Neural progenitor cell (in vitro differentiated cells): ENCODE data around the gene GALNT7. TPM values are rescaled to one million over a fixed set of nuclear protein-coding genes. Genes with fewer than 3 reads are reported as not detected.
A peak's percentile ranks its signal among the peaks of the same experiment; 100 is the strongest.

ENCODE experiments used
- DNase-seq: peaks from one replicate; pipeline ENCODE4 v3.0.0-alpha.2; 2016; ENCODE audit warnings: low spot score
- H2AFZ ChIP-seq: fragments of 200-600 bp; sonication (generic); replicated peaks from 2 replicates; pipeline ENCODE4 v1.6.1; 2016; ENCODE audit warnings: antibody characterized with exemption
- H3F3A ChIP-seq: fragments of 200-600 bp; sonication (generic); 2 replicates; pipeline ENCODE4 v1.6.1; 2016; ENCODE audit warnings: antibody characterized with exemption, low read depth
- H3K27ac ChIP-seq: fragments of 200-600 bp; sonication (generic); 2 replicates; pipeline ENCODE4 v1.5.1; 2016; ENCODE audit warnings: mild to moderate bottlenecking
- H3K27me3 ChIP-seq: fragments of 200-600 bp; sonication (generic); 2 replicates; pipeline ENCODE4 v1.6.1; 2016; ENCODE audit warnings: mild to moderate bottlenecking, moderate library complexity
- H3K36me3 ChIP-seq: fragments of 200-600 bp; sonication (generic); 2 replicates; pipeline ENCODE4 v1.5.1; 2016
- H3K4me1 ChIP-seq: fragments of 200-600 bp; sonication (generic); 2 replicates; pipeline ENCODE4 v1.6.1; 2016; ENCODE audit warnings: mixed run types
- H3K4me2 ChIP-seq: fragments of 200-600 bp; sonication (generic); 2 replicates; pipeline ENCODE4 v1.6.1; 2016
- H3K4me3 ChIP-seq: fragments of 200-600 bp; sonication (generic); 2 replicates; pipeline ENCODE4 v1.5.1; 2016
- H3K79me2 ChIP-seq: fragments of 200-600 bp; sonication (generic); 2 replicates; pipeline ENCODE4 v1.6.1; 2016; ENCODE audit warnings: low read depth
- H3K9ac ChIP-seq: fragments of 200-600 bp; sonication (generic); 2 replicates; pipeline ENCODE4 v1.6.1; 2016
- H3K9me3 ChIP-seq: fragments of 200-600 bp; sonication (generic); 2 replicates; pipeline ENCODE4 v1.5.1; 2016; ENCODE audit warnings: low read depth
- H4K20me1 ChIP-seq: fragments of 200-600 bp; sonication (generic); 2 replicates; pipeline ENCODE4 v1.6.1; 2016; ENCODE audit warnings: low read depth
- H3K27ac Mint-ChIP-seq: 3 replicates; pipeline ENCODE4 v1.8.0; 2021; ENCODE audit warnings: mixed read lengths
- H3K27me3 Mint-ChIP-seq: 2 replicates; pipeline ENCODE4 v1.8.0; 2022; ENCODE audit warnings: low read depth, mild to moderate bottlenecking, inconsistent platforms, moderate library complexity, mixed read lengths; ENCODE audit not compliant: insufficient read depth
- H3K36me3 Mint-ChIP-seq: 3 replicates; pipeline ENCODE4 v1.8.0; 2021; ENCODE audit warnings: mixed read lengths
- H3K4me1 Mint-ChIP-seq: 3 replicates; pipeline ENCODE4 v1.8.0; 2021; ENCODE audit warnings: mixed read lengths
- H3K4me3 Mint-ChIP-seq: 3 replicates; pipeline ENCODE4 v1.8.0; 2021; ENCODE audit warnings: mild to moderate bottlenecking, moderate library complexity, mixed read lengths
- H3K9me3 Mint-ChIP-seq: 3 replicates; pipeline ENCODE4 v1.8.0; 2020; ENCODE audit warnings: mixed read lengths
- CTCF ChIP-seq: fragments of 200-600 bp; sonication (generic); IDR thresholded peaks from 2 replicates; pipeline ENCODE4 v1.5.1; 2017; ENCODE audit warnings: antibody characterized with exemption, mild to moderate bottlenecking
- EZH2 ChIP-seq: fragments of 200-600 bp; sonication (generic); IDR thresholded peaks from 2 replicates; pipeline ENCODE4 v1.6.1; 2017; ENCODE audit warnings: antibody characterized with exemption, mild to moderate bottlenecking, moderate library complexity
- EZH2phosphoT487 ChIP-seq: fragments of 200-600 bp; sonication (generic); IDR thresholded peaks from 2 replicates; pipeline ENCODE4 v1.6.1; 2017; ENCODE audit warnings: antibody characterized with exemption
- total RNA-seq: library from RNA; depleted of rRNA; stranded (reverse); fragments of >200 nt; gene quantifications from 2 replicates; pipeline ENCODE4 v1.2.3, GENCODE V29; 2015; ENCODE audit warnings: low replicate concordance

Gene GALNT7
- total RNA-seq, 1 donor from 2014 or later: 62.3 TPM

DNA sequence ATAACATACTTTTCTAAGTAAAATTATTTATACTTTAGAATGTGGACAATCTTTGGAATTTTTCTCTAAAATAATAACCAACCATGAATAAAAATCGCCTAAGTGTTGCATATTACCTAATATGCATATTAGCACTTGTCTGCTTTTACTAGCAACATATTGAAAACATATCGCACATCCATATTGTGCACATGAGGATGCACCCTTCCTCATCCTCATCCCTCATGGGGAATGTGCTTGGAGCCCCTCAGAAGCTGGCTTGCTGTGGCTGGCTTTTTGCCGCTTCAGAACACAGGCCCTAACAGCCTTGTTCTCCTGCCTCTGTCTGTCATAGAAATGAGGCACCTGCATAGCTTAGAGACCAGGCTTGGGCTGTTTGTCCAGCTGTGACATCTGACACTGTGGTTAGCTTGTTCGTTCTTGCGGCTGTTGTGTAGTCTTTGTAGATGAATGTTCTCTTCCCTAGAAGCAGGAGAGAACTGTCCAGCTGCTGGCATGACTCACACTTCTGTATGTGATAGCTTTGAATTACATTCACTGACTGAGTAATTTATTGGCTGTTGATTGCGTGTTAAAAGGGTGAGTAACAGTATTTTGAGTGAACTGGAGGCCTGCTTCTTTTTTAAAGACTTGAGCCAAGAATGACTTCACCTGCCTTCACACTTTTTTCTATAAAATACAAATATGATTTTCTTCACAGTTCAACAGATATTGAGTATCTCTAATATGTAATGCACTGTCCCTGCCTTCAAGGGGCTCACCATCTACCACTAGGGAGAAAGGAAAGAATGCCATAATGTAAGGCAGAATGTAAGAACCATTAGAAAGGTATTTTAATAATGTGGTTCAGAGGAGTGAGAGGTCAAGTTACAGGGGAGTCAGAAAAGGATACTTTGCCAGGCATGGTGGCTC, 83.7 kb downstream of the GALNT7 start:
- no peak overlapping the region for H2AFZ ChIP-seq
- peaks cover 60% of the 10 kb centered on the region for H3K79me2 ChIP-seq
- H3K4me1 ChIP-seq: peaks cover 25% of the 10 kb centered on the region
- H3K4me2 ChIP-seq: no peak overlapping the region
- no peak overlapping the region for H3K9ac ChIP-seq
- H3K4me3 ChIP-seq: no peak overlapping the region
- Mint-ChIP-seq H3K9me3 (no peaks in the 10 kb centered on the region), H3K27ac (no peak overlapping the region), H3K27me3 (peaks cover 3% of the 10 kb centered on the region), H3K4me3 (no peak overlapping the region), H3K36me3 (peaks cover 24% of the 10 kb centered on the region), H3K4me1 (peaks cover 13% of the 10 kb centered on the region)
- H3K36me3 ChIP-seq: no peaks in the 10 kb centered on the region
- DNase-seq: peak; percentile 42
- H3K27me3 ChIP-seq: no peaks in the 10 kb centered on the region
- no peak for TF ChIP-seq CTCF
- TF ChIP-seq EZH2: no peak
- no peak for TF ChIP-seq EZH2phosphoT487
- no peak overlapping the region for H3K27ac ChIP-seq
- H3F3A ChIP-seq: peaks cover 4% of the 10 kb centered on the region
- peaks cover 8% of the 10 kb centered on the region for H4K20me1 ChIP-seq
- no peaks in the 10 kb centered on the region for H3K9me3 ChIP-seq

DNA sequence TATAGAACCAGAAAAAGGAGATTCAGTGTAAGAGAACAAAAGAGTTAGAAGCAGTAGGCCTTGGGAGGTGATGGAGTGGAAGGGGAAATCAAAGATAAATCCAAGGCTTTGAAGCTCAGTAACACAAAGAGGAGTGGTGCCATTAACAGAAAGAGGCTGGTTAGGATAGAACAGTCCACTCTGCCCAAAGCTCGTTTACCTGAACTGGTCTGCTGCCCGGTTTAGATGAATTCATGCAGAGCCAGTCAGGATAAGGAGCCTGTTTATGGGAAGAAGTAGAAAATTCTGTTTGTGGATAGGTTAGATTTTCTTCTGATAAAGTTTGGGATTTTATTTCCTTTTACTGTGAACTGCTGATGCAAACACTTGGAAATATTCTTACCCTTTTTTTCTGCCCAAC, 85.0 kb downstream of the GALNT7 start:
- H3K36me3 Mint-ChIP-seq: peaks cover 20% of the 10 kb centered on the region
- Histone ChIP-seq H2AFZ (no peak overlapping the region), H3K27ac (no peak overlapping the region), H3K4me3 (no peak overlapping the region), H3K4me2 (no peak overlapping the region), H3K36me3 (no peaks in the 10 kb centered on the region), H3K4me1 (peaks cover 29% of the 10 kb centered on the region), H3K9me3 (no peaks in the 10 kb centered on the region), H3K79me2 (peaks cover 64% of the 10 kb centered on the region), H4K20me1 (peaks cover 10% of the 10 kb centered on the region), H3K27me3 (no peaks in the 10 kb centered on the region), H3F3A (peaks cover 11% of the 10 kb centered on the region), H3K9ac (no peak overlapping the region)
- H3K27me3 Mint-ChIP-seq: peaks cover 3% of the 10 kb centered on the region
- no peak for TF ChIP-seq EZH2phosphoT487
- H3K27ac Mint-ChIP-seq: no peak overlapping the region
- no peak overlapping the region for H3K4me3 Mint-ChIP-seq
- no peaks in the 10 kb centered on the region for H3K9me3 Mint-ChIP-seq
- DNase-seq: no peak
- peaks cover 11% of the 10 kb centered on the region for H3K4me1 Mint-ChIP-seq

DNA sequence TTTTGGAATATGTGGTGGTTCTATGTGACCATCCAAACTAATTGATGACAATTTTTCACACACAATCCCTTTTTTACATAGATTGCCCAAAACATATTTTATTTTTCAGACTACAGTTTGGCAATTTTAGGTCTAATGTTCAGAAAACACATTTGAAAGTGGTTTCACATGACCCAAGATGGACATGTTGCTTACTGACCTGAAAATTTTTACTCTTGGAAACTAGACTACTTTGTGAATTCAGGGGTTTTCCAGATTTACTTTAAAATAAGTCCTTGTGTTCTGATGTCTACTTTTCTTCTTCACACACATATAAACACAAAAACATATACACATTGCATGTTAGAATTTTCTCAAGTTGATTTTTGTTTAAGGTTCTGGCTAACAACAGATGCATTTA, 86.0 kb downstream of the GALNT7 start:
- Histone ChIP-seq H3K79me2 (peaks cover 73% of the 10 kb centered on the region), H3K9ac (no peak overlapping the region), H3F3A (peaks cover 11% of the 10 kb centered on the region), H3K4me3 (no peak overlapping the region), H3K4me2 (peak overlapping the region; percentile 8), H3K27me3 (no peaks in the 10 kb centered on the region), H3K4me1 (peaks cover 29% of the 10 kb centered on the region), H3K9me3 (no peaks in the 10 kb centered on the region), H3K36me3 (no peaks in the 10 kb centered on the region), H4K20me1 (peaks cover 13% of the 10 kb centered on the region), H3K27ac (no peak overlapping the region), H2AFZ (no peak overlapping the region)
- TF ChIP-seq EZH2phosphoT487 (no peak), CTCF (no peak), EZH2 (no peak)
- peaks cover 3% of the 10 kb centered on the region for H3K27me3 Mint-ChIP-seq
- H3K27ac Mint-ChIP-seq: no peak overlapping the region
- no peak for DNase-seq
- H3K9me3 Mint-ChIP-seq: no peaks in the 10 kb centered on the region
- no peak overlapping the region for H3K4me3 Mint-ChIP-seq
- H3K36me3 Mint-ChIP-seq: peaks cover 20% of the 10 kb centered on the region
- peaks cover 11% of the 10 kb centered on the region for H3K4me1 Mint-ChIP-seq

DNA sequence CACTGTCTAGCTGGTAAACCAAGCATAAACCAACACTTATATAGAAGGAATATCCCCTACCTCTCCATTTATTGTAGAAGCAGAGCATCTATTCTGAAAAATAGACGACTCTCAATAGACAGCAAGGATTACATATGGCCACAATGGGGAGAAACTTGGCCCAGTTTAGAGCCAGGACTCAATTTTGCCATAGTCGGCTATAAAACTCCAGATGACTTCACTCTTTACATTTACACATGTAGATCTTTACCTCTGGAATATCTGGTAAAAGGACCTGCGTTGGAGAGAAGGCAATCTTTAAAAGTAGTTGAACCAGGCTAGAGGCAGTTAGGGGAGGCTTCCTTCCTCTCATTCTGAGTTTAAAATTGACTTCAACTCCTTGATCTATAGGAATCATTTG, 88.2 kb downstream of the GALNT7 start:
- no peak overlapping the region for H3K4me3 Mint-ChIP-seq
- TF ChIP-seq EZH2phosphoT487 (no peak), CTCF (no peak), EZH2 (no peak)
- no peaks in the 10 kb centered on the region for H3K27me3 Mint-ChIP-seq
- Histone ChIP-seq H3K9me3 (no peaks in the 10 kb centered on the region), H3K27me3 (no peaks in the 10 kb centered on the region), H3K79me2 (peaks cover 83% of the 10 kb centered on the region), H3K4me1 (peaks cover 29% of the 10 kb centered on the region), H2AFZ (no peak overlapping the region), H3K4me2 (no peak overlapping the region), H3K27ac (no peak overlapping the region), H3K36me3 (no peaks in the 10 kb centered on the region), H4K20me1 (peaks cover 13% of the 10 kb centered on the region), H3K9ac (no peak overlapping the region), H3K4me3 (no peak overlapping the region), H3F3A (peaks cover 11% of the 10 kb centered on the region)
- peaks cover 8% of the 10 kb centered on the region for H3K4me1 Mint-ChIP-seq
- H3K36me3 Mint-ChIP-seq: peaks cover 12% of the 10 kb centered on the region
- no peak for DNase-seq
- H3K9me3 Mint-ChIP-seq: no peaks in the 10 kb centered on the region
- no peak overlapping the region for H3K27ac Mint-ChIP-seq
